H1 (cell line): Measurements from ENCODE around the gene FOXRED1. TPM values are rescaled to one million over a fixed set of nuclear protein-coding genes. Genes with fewer than 3 reads are reported as not detected.

Experiments
- CTCF ChIA-PET: fragments of 300-600 bp; sonication (Branson Sonifier 250); formaldehyde crosslinking; loops from one replicate; lab custom pipeline; 2021; ENCODE audit not compliant: partially characterized antibody; lab: Charles Lee
- POLR2A ChIA-PET: fragments of 300-600 bp; sonication (Branson Sonifier 250); formaldehyde crosslinking; loops from one replicate; lab custom pipeline; 2021; ENCODE audit warnings: inconsistent platforms; ENCODE audit not compliant: partially characterized antibody; lab: Charles Lee
- DNase-seq, 2 experiments: peaks; one replicate each; pipeline versions ENCODE4 v3.0.0 to v3.0.0-alpha.2; 2010 to 2022; ENCODE audit warnings: low spot score in 2 of 2, low read depth in 1 of 2, mixed read lengths in 1 of 2
- FAIRE-seq: peaks from 2 replicates; lab custom pipeline; 2011; peaks lifted over from hg19 to GRCh38; lab: Jason Lieb, UNC
- H2AFZ ChIP-seq: 2 replicates; pipeline ENCODE4 v1.8.1; 2012; ENCODE audit warnings: low read length, inconsistent platforms
- H2AK5ac ChIP-seq: 2 replicates; pipeline ENCODE4 v1.6.1; 2013; ENCODE audit warnings: low read depth, low read length
- H2BK120ac ChIP-seq: replicated peaks from 2 replicates; pipeline ENCODE3; 2013; ENCODE audit warnings: low read depth, low read length, inconsistent platforms
- H2BK12ac ChIP-seq: 2 replicates; pipeline ENCODE4 v1.6.1; 2013; ENCODE audit warnings: low read depth, low read length
- H2BK15ac ChIP-seq: 2 replicates; pipeline ENCODE4 v1.6.1; 2013; ENCODE audit warnings: low read length
- H2BK20ac ChIP-seq: 2 replicates; pipeline ENCODE4 v1.6.1; 2013; ENCODE audit warnings: low read length
- H2BK5ac ChIP-seq: 2 replicates; pipeline ENCODE4 v1.6.1; 2013; ENCODE audit warnings: low read depth, low read length
- H3K14ac ChIP-seq: 2 replicates; pipeline ENCODE4 v1.6.1; 2013; ENCODE audit warnings: inconsistent platforms; ENCODE audit not compliant: insufficient read length
- H3K18ac ChIP-seq: 2 replicates; pipeline ENCODE4 v1.6.1; 2013; ENCODE audit warnings: low read length; ENCODE audit errors: extremely low read depth
- H3K23ac ChIP-seq: 2 replicates; pipeline ENCODE4 v1.6.1; 2013; ENCODE audit warnings: inconsistent platforms; ENCODE audit not compliant: insufficient read length
- H3K23me2 ChIP-seq: 2 replicates; pipeline ENCODE4 v1.6.1; 2013; ENCODE audit warnings: low read depth, low read length
- H3K27ac ChIP-seq: 2 replicates; pipeline ENCODE4 v1.6.1; 2011; ENCODE audit warnings: low read depth, low read length, inconsistent platforms
- H3K27me3 ChIP-seq, 4 experiments: replicated peaks in 1 of 4; 1 replicate in 1 of 4; 2 replicates in 3 of 4; pipeline versions ENCODE4 v1.6.1 to v1.8.1; 2011 to 2013; ENCODE audit warnings: low read length in 3 of 4, mild to moderate bottlenecking in 3 of 4, inconsistent platforms in 2 of 4, mixed read lengths in 2 of 4, moderate library complexity in 1 of 4; ENCODE audit not compliant: control insufficient read depth in 3 of 4, insufficient read depth in 3 of 4; ENCODE audit errors: extremely low read depth in 1 of 4
- H3K36me3 ChIP-seq, 4 experiments: 2 replicates each; pipeline versions ENCODE4 v1.6.1 to v1.8.1; 2011 to 2013; ENCODE audit warnings: mild to moderate bottlenecking in 4 of 4, low read length in 3 of 4, moderate library complexity in 2 of 4, control low read depth in 1 of 4, inconsistent platforms in 1 of 4; ENCODE audit not compliant: insufficient read depth in 4 of 4, control insufficient read depth in 2 of 4
- H3K4ac ChIP-seq: replicated peaks from 2 replicates; pipeline ENCODE3; 2013; ENCODE audit warnings: low read length, low read depth, mixed read lengths, inconsistent platforms; ENCODE audit not compliant: insufficient read length
- H3K4me1 ChIP-seq, 4 experiments: replicated peaks in 1 of 4; 1 replicate in 1 of 4; 2 replicates in 3 of 4; pipeline versions ENCODE4 v1.6.1 to v1.8.1; 2011 to 2013; ENCODE audit warnings: low read length in 3 of 4, inconsistent platforms in 2 of 4, mixed read lengths in 1 of 4; ENCODE audit not compliant: insufficient read depth in 4 of 4, control insufficient read depth in 3 of 4
- H3K4me2 ChIP-seq, 2 experiments: 2 replicates each; pipeline versions ENCODE4 v1.6.1 to v1.8.1; 2011 to 2013; ENCODE audit warnings: low read depth in 2 of 2, low read length in 2 of 2, control low read depth in 1 of 2, inconsistent platforms in 1 of 2, mild to moderate bottlenecking in 1 of 2; ENCODE audit not compliant: insufficient read depth in 1 of 2
- H3K4me3 ChIP-seq, 4 experiments: fragments of 200-600, 300-600 bp in 1 of 4; sonication (generic), shearing (Covaris generic), sonication (Bioruptor Twin) in 1 of 4; 2 replicates each; pipeline versions ENCODE4 v1.5.1 to v1.8.1; 2011 to 2016; ENCODE audit warnings: low read length in 4 of 4, low read depth in 3 of 4, control low read depth in 2 of 4, inconsistent platforms in 2 of 4, mild to moderate bottlenecking in 2 of 4, mixed read lengths in 1 of 4, moderate library complexity in 1 of 4; ENCODE audit not compliant: insufficient read depth in 2 of 4; ENCODE audit errors: extremely low read depth in 1 of 4
- H3K56ac ChIP-seq: replicated peaks from 2 replicates; pipeline ENCODE3; 2013; ENCODE audit warnings: low read depth, mild to moderate bottlenecking, mixed read lengths, low read length, inconsistent platforms; ENCODE audit not compliant: insufficient read length
- H3K79me1 ChIP-seq: 2 replicates; pipeline ENCODE4 v1.6.1; 2013; ENCODE audit warnings: low read depth, low read length, control low read depth
- H3K79me2 ChIP-seq, 2 experiments: 2 replicates each; pipeline versions ENCODE4 v1.6.1 to v1.8.1; 2012 to 2013; ENCODE audit warnings: low read length in 2 of 2, mild to moderate bottlenecking in 2 of 2, inconsistent platforms in 1 of 2; ENCODE audit not compliant: insufficient read depth in 2 of 2, control insufficient read depth in 1 of 2
- H3K9ac ChIP-seq, 4 experiments: replicated peaks in 1 of 4; 1 replicate in 1 of 4; 2 replicates in 3 of 4; pipeline versions ENCODE4 v1.6.1 to v1.8.1; 2011 to 2013; ENCODE audit warnings: low read depth in 3 of 4, low read length in 3 of 4, control low read depth in 2 of 4, mild to moderate bottlenecking in 2 of 4, moderate library complexity in 2 of 4, inconsistent platforms in 1 of 4; ENCODE audit errors: extremely low read depth in 1 of 4
- H3K9me3 ChIP-seq, 2 experiments: 2 replicates each; pipeline versions ENCODE4 v1.6.1 to v1.8.1; 2012 to 2013; ENCODE audit warnings: mild to moderate bottlenecking in 2 of 2, moderate library complexity in 2 of 2, control low read depth in 1 of 2, inconsistent platforms in 1 of 2, low read depth in 1 of 2, low read length in 1 of 2, mixed read lengths in 1 of 2; ENCODE audit not compliant: insufficient read depth in 2 of 2
- H4K20me1 ChIP-seq, 2 experiments: replicated peaks in 1 of 2; 2 replicates each; pipeline versions ENCODE3 to v1.8.1; 2011 to 2013; ENCODE audit warnings: inconsistent platforms in 2 of 2, low read length in 2 of 2, mild to moderate bottlenecking in 1 of 2; ENCODE audit not compliant: insufficient read depth in 2 of 2, control insufficient read depth in 1 of 2
- H4K5ac ChIP-seq: 2 replicates; pipeline ENCODE4 v1.6.1; 2013; ENCODE audit warnings: low read length, low read depth, mixed read lengths, inconsistent platforms; ENCODE audit not compliant: insufficient read length
- H4K8ac ChIP-seq: 2 replicates; pipeline ENCODE4 v1.8.0; 2013; ENCODE audit warnings: mild to moderate bottlenecking, moderate library complexity, low read length, inconsistent platforms; ENCODE audit not compliant: insufficient read depth; ENCODE audit errors: extremely low read depth
- H4K91ac ChIP-seq: replicated peaks from 2 replicates; pipeline ENCODE3; 2013; ENCODE audit warnings: low read length, mixed read lengths, inconsistent platforms; ENCODE audit not compliant: insufficient read length
- BRCA1 ChIP-seq: IDR thresholded peaks from 2 replicates; pipeline ENCODE4 v1.6.1; 2012; ENCODE audit warnings: low read depth, low read length, improper control_type of control experiment
- CHD1 ChIP-seq: IDR thresholded peaks from 2 replicates; pipeline ENCODE4 v1.6.1; 2012; ENCODE audit warnings: low read depth, low read length, improper control_type of control experiment
- CHD2 ChIP-seq: IDR thresholded peaks from 2 replicates; pipeline ENCODE4 v1.6.1; 2012; ENCODE audit warnings: low read length, improper control_type of control experiment
- JUN ChIP-seq: IDR thresholded peaks from 2 replicates; pipeline ENCODE4 v1.6.1; 2011; ENCODE audit warnings: low read depth, mild to moderate bottlenecking, improper control_type of control experiment, low read length
- JUND ChIP-seq: IDR thresholded peaks from 2 replicates; pipeline ENCODE4 v1.6.1; 2011; ENCODE audit warnings: mild to moderate bottlenecking, improper control_type of control experiment, low read length
- MAX ChIP-seq: IDR thresholded peaks from 2 replicates; pipeline ENCODE4 v1.6.1; 2012; ENCODE audit warnings: inconsistent platforms
- TBP ChIP-seq: IDR thresholded peaks from 2 replicates; pipeline ENCODE4 v1.6.1; 2011; ENCODE audit warnings: low read depth, low read length, improper control_type of control experiment
- YY1 ChIP-seq: IDR thresholded peaks from 2 replicates; pipeline ENCODE4 v1.6.1; 2011; ENCODE audit warnings: low read depth, mild to moderate bottlenecking, low read length
- WGBS, 2 experiments: shearing (Covaris generic) in 1 of 2; methylation state at CpG; one replicate each; pipeline versions ENCODE4 v1.1.6 to v1.1.7; 2013 to 2015; ENCODE audit warnings: low lambda C conversion rate in 2 of 2, mixed read lengths in 2 of 2, inconsistent platforms in 1 of 2, low coverage in 1 of 2, missing lambda C conversion rate in 1 of 2; ENCODE audit not compliant: insufficient replicate concordance in 2 of 2, insufficient coverage in 1 of 2, insufficient read length in 1 of 2; ENCODE audit errors: extremely low coverage in 1 of 2, missing lambda C conversion rate in 1 of 2; 5-methylcytosine and 5-hydroxymethylcytosine counted together
- polyA plus RNA-seq, 7 experiments: library from polyadenylated mRNA; depleted of rRNA in 3 of 7; stranded (reverse) in 5 of 7; unstranded in 2 of 7; fragments of >200 nt in 5 of 7; fragments of 200-250 nt in 2 of 7; gene quantifications; 1 replicate in 5 of 7; 2 replicates in 1 of 7; 4 replicates in 1 of 7; pipeline versions ENCODE4 v1.2.1 to v1.2.3, GENCODE V29; 2011 to 2013; ENCODE audit warnings: missing spikeins in 2 of 7, mixed read lengths in 2 of 7
- total RNA-seq: library from RNA; stranded (reverse); fragmentation: NEBNext Ultra II Directional; extraction: Animal tissue kit (Norgen Biotek cat#: 25700); gene quantifications from 2 replicates; pipeline ENCODE4 v1.2.1, GENCODE V29; 2021
- TF ChIP-seq, protein P1 (sequence below): IDR thresholded peaks from 2 replicates; pipeline ENCODE4 v1.6.1; 2012; ENCODE audit warnings: inconsistent platforms

FOXRED1 gene
- total and polyA plus RNA-seq, 2 of the 8 experiments (the other 6 are each of a cell fraction or from before 2014, with no cell fraction given) = 48.8 to 99.4 TPM

DNA sequence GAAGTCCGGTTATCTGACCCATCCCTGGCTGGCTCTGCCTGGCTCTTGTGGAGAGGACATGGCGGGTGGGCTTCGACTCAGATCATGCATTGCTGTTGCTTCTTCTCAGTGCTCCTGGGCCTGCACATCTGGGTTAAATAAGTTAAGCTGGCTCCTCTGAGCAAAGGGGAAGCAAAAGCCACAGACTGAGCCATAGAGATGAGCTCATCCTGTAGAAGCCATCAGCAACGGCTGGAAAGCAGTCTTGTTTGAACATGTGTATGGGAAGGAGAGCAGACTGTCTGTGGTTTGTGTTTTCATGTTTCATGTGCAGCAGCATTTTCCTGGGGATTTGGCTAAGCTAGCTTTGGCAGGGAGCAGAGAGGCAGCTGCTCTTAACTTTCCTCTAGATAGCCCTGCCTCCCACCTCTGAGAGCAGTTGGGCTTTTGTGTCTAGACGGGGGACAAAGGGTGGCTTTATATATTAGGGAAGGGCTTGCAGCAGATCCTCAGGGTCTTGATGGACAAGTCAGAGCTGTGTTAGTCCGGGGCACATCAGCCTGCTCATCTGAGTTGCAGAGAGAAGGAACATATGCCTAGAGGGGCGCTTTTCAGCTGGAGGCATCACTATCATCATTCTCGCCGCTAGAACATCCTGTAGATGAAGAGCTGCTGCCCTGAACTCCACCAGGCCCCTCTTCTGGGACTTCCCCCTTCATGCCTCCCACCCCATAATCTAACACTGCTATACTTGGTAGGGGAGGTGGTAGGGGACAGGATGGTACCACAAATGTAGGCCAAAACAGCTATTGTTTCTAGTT lies 49.8 kb downstream of the FOXRED1 start:
- H3K27ac ChIP-seq = no peak overlapping the region
- no peaks in the 10 kb centered on the region for H3K9me3 ChIP-seq

More for the DNA sequence above, 49.8 kb downstream of the FOXRED1 start:
- POLR2A ChIA-PET = interaction anchor here (0.8 to 1.4 kb wide), 3 partner anchors 11 to 35 kb away, joined by 3 to 7 read pairs (median 3); partner anchors contain the start of gene DCPS
- Histone ChIP-seq H2BK12ac (no peak overlapping the region), H3K56ac (no peak overlapping the region), H3K14ac (no peak overlapping the region), H3K23ac (no peak overlapping the region), H3K4me2 (no peak overlapping the region), H2AK5ac (no peak overlapping the region), H4K91ac (no peak overlapping the region), H3K79me1 (peaks cover 2% of the 10 kb centered on the region; the same call in 1 of the 2 replicates), H3K9ac (no peak overlapping the region), H2AFZ (no peak overlapping the region), H3K4me1 (no peaks in the 10 kb centered on the region; a peak in 1 of 7 replicates), H3K23me2 (no peaks in the 10 kb centered on the region), H4K8ac (0 out of 2 replicates have a peak overlapping the region, but pooled peaks have one; percentile 20), H2BK5ac (no peak overlapping the region), H4K5ac (no peak overlapping the region)
- 87% methylated on average over 9 of the region's 9 CpGs; no CpG with 5 or more reads in 1 of the 2 experiments for WGBS, 2 experiments
- no peak for FAIRE-seq
- TF ChIP-seq BRCA1 (no peak), YY1 (no peak), JUN (no peak), JUND (no peak), MAX (no peak), TBP (no peak), CHD2 (no peak), CHD1 (no peak)
- TF ChIP-seq, protein P1, sequence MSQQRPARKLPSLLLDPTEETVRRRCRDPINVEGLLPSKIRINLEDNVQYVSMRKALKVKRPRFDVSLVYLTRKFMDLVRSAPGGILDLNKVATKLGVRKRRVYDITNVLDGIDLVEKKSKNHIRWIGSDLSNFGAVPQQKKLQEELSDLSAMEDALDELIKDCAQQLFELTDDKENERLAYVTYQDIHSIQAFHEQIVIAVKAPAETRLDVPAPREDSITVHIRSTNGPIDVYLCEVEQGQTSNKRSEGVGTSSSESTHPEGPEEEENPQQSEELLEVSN = no peak
- TF ChIP-seq, all 59 proteins: peak for 0
- Histone ChIP-seq H3K27me3 (no peaks in the 10 kb centered on the region), H3K4me3 (no peak overlapping the region), H2BK15ac (no peak overlapping the region), H3K36me3 (peaks cover 0 to 4% (median 0%) of the 10 kb centered on the region in 4 experiments; a peak in 1 of 8 replicates), H3K4ac (no peak overlapping the region), H3K18ac (no peak overlapping the region), H3K79me2 (no peaks in the 10 kb centered on the region), H4K20me1 (no peaks in the 10 kb centered on the region), H2BK20ac (no peak overlapping the region), H2BK120ac (no peak overlapping the region)
- no peak for DNase-seq
- CTCF ChIA-PET = interaction anchor here (0.6 to 2.8 kb wide), 7 partner anchors 8 to 165 kb away, joined by 3 to 20 read pairs (median 4); no protein-coding TSS in a partner anchor
